D721Med (cell line): ENCODE results near the gene RARA.

Experiments used
- DNase-seq: peaks from one replicate; pipeline ENCODE4 v3.0.0; 2011; ENCODE audit warnings: low spot score; ENCODE audit not compliant: insufficient read length
- FAIRE-seq: peaks from 2 replicates; lab custom pipeline; 2011; peaks lifted over from hg19 to GRCh38; lab: Jason Lieb, UNC
- CTCF ChIP-seq: IDR thresholded peaks from 2 replicates; pipeline ENCODE4 v1.5.1; 2012; ENCODE audit warnings: mild to moderate bottlenecking, control low read depth; ENCODE audit not compliant: insufficient read depth; ENCODE audit errors: missing control alignments

The RARA gene

GRCh38 chr17:40268141-40268712 is 40.8 kb upstream of the RARA start:
- FAIRE-seq, result no peak
- DNase-seq, result no peak
- TF ChIP-seq CTCF, result no peak

- DNase-seq (no peak), FAIRE-seq (no peak)
- no peak for TF ChIP-seq CTCF
These were observed 30.6 kb upstream of the RARA start for GRCh38 chr17:40278414-40278813.

- no peak for DNase-seq
- no peak for FAIRE-seq
These were observed 29.6 kb upstream of the RARA start for GRCh38 chr17:40279402-40279801.

GRCh38 chr17:40281663-40282062 is 27.3 kb upstream of the RARA start:
- DNase-seq, result no peak
- no peak for FAIRE-seq
- no peak for TF ChIP-seq CTCF

More at GRCh38 chr17:40279402-40279801, 29.6 kb upstream of the RARA start:
- no peak for TF ChIP-seq CTCF

GRCh38 chr17:40283662-40284061 is 25.3 kb upstream of the RARA start:
- no peak for DNase-seq
- no peak for TF ChIP-seq CTCF
- FAIRE-seq, result no peak

GRCh38 chr17:40284085-40284713 is 24.8 kb upstream of the RARA start:
- DNase-seq (no peak), FAIRE-seq (no peak)
- TF ChIP-seq CTCF, result no peak

- TF ChIP-seq CTCF, result no peak
- FAIRE-seq (no peak), DNase-seq (no peak)
These were observed 22.5 kb upstream of the RARA start for GRCh38 chr17:40286473-40286872.
